CD4-positive, alpha-beta T cell (primary cell): ENCODE data around the gene CENPP. TPM values are rescaled to one million over a fixed set of nuclear protein-coding genes. Genes with fewer than 3 reads are reported as not detected.

Source experiments
- ATAC-seq: fragments of 200-7000 bp; cut with Tn5 transposase; one replicate; pipeline ENCODE4 v1.10.0; 2022; ENCODE audit warnings: mild to moderate bottlenecking; ENCODE audit not compliant: poor library complexity
- CTCF ChIA-PET: fragments of 350-600 bp; sonication (Branson Sonifier 250); formaldehyde crosslinking; loops from one replicate; lab custom pipeline; 2021; ENCODE audit warnings: antibody characterized with exemption, inconsistent platforms; lab: Charles Lee
- POLR2A ChIA-PET: fragments of 350-600 bp; sonication (Branson Sonifier 250); formaldehyde crosslinking; loops from one replicate; lab custom pipeline; 2021; ENCODE audit warnings: antibody characterized with exemption, inconsistent platforms; lab: Charles Lee
- DNase-seq, 14 experiments: peaks; one replicate each; pipeline ENCODE4 v3.0.0-alpha.2; 2013 to 2020; ENCODE audit warnings: mixed read lengths in 2 of 14
- H3K27ac ChIP-seq, 2 donors: one replicate each; pipeline versions ENCODE4 v1.5.1 to v1.7.0; 2013; ENCODE audit warnings: low read length in 2 of 2, low read depth in 1 of 2, mild to moderate bottlenecking in 1 of 2
- H3K27me3 ChIP-seq, 2 experiments: 1 replicate in 1 of 2; 2 replicates in 1 of 2; pipeline versions ENCODE4 v1.6.1 to v1.7.0; 2013; ENCODE audit warnings: low read length in 2 of 2, control low read depth in 1 of 2, mild to moderate bottlenecking in 1 of 2, moderate library complexity in 1 of 2; ENCODE audit not compliant: insufficient read depth in 2 of 2, control insufficient read depth in 1 of 2
- H3K36me3 ChIP-seq: one replicate; pipeline ENCODE4 v1.6.1; 2013; ENCODE audit warnings: low read length, control low read depth; ENCODE audit not compliant: insufficient read depth
- H3K4me1 ChIP-seq: one replicate; pipeline ENCODE4 v1.6.1; 2013; ENCODE audit warnings: low read length, control low read depth; ENCODE audit not compliant: insufficient read depth
- H3K4me3 ChIP-seq: one replicate; pipeline ENCODE4 v1.5.1; 2013; ENCODE audit warnings: mild to moderate bottlenecking, low read length, moderate library complexity
- H3K9me3 ChIP-seq, 2 experiments: 1 replicate in 1 of 2; 2 replicates in 1 of 2; pipeline versions ENCODE4 v1.6.1 to v1.7.0; 2013; ENCODE audit warnings: low read length in 2 of 2, mild to moderate bottlenecking in 2 of 2, control low read depth in 1 of 2, moderate library complexity in 1 of 2; ENCODE audit not compliant: control insufficient read depth in 1 of 2, insufficient read depth in 1 of 2
- H3K27ac Mint-ChIP-seq: one replicate; pipeline ENCODE4 v1.8.0; 2020; ENCODE audit warnings: mixed read lengths
- H3K27me3 Mint-ChIP-seq: one replicate; pipeline ENCODE4 v1.8.0; 2021; ENCODE audit warnings: mixed read lengths
- H3K36me3 Mint-ChIP-seq: one replicate; pipeline ENCODE4 v1.8.0; 2021; ENCODE audit warnings: low read depth, mixed read lengths
- H3K4me1 Mint-ChIP-seq: one replicate; pipeline ENCODE4 v1.8.0; 2021; ENCODE audit warnings: low read depth, mixed read lengths
- H3K4me3 Mint-ChIP-seq: one replicate; pipeline ENCODE4 v1.8.0; 2020; ENCODE audit warnings: mild to moderate bottlenecking, mixed read lengths
- H3K9me3 Mint-ChIP-seq: one replicate; pipeline ENCODE4 v1.8.0; 2020; ENCODE audit warnings: mixed read lengths
- intact Hi-C, 2 experiments: fragments of 100-400 bp; cut with DNase I in 1 of 2; cut with micrococcal nuclease in 1 of 2; formaldehyde crosslinking; loops; one replicate each; pipeline versions ENCODE4 v1.15.1 to v1.9.0; 2023 to 2025; cut with DNase I, micrococcal nuclease
- total RNA-seq, 174 experiments: library from RNA in 2 of 174; stranded (reverse) in 2 of 174; gene quantifications; one replicate each; pipeline ENCODE4 v1.2.3 and lab custom pipeline; 2021 to 2026
- TF ChIP-seq, protein P1 (sequence below): fragments of 200-600 bp; IDR thresholded peaks from one replicate; pipeline ENCODE4 v1.8.0; 2022; ENCODE audit warnings: antibody characterized with exemption, mild to moderate bottlenecking

Gene CENPP
- total RNA-seq, 2 experiments from 2014 or later: 4.8 TPM

- no peak overlapping the region for H3K27ac Mint-ChIP-seq
- H3K36me3 Mint-ChIP-seq: peaks cover 77% of the 10 kb centered on the region
- no peak for DNase-seq
Measured at GRCh38 chr9:92616199-92616641, 290.5 kb downstream of the CENPP start.

GRCh38 chr9:92616655-92617111 lies 290.9 kb downstream of the CENPP start:
- no peaks in the 10 kb centered on the region for H3K9me3 Mint-ChIP-seq
- Histone ChIP-seq H3K36me3 (peaks cover 85% of the 10 kb centered on the region), H3K9me3 (no peaks in the 10 kb centered on the region), H3K4me3 (no peak overlapping the region), H3K4me1 (no peaks in the 10 kb centered on the region), H3K27ac (no peak overlapping the region), H3K27me3 (no peaks in the 10 kb centered on the region)
- H3K27me3 Mint-ChIP-seq: no peaks in the 10 kb centered on the region
- intact Hi-C loops: no loop called here
- ATAC-seq (no peak), DNase-seq (no peak)
- ChIA-PET POLR2A (no interaction called here), CTCF (no interaction called here)
- H3K4me3 Mint-ChIP-seq: no peak overlapping the region
- H3K4me1 Mint-ChIP-seq: no peaks in the 10 kb centered on the region
- TF ChIP-seq, protein P1, sequence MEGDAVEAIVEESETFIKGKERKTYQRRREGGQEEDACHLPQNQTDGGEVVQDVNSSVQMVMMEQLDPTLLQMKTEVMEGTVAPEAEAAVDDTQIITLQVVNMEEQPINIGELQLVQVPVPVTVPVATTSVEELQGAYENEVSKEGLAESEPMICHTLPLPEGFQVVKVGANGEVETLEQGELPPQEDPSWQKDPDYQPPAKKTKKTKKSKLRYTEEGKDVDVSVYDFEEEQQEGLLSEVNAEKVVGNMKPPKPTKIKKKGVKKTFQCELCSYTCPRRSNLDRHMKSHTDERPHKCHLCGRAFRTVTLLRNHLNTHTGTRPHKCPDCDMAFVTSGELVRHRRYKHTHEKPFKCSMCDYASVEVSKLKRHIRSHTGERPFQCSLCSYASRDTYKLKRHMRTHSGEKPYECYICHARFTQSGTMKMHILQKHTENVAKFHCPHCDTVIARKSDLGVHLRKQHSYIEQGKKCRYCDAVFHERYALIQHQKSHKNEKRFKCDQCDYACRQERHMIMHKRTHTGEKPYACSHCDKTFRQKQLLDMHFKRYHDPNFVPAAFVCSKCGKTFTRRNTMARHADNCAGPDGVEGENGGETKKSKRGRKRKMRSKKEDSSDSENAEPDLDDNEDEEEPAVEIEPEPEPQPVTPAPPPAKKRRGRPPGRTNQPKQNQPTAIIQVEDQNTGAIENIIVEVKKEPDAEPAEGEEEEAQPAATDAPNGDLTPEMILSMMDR: no peak
- peaks cover 75% of the 10 kb centered on the region for H3K36me3 Mint-ChIP-seq
- H3K27ac Mint-ChIP-seq: no peak overlapping the region

More at GRCh38 chr9:92616199-92616641, 290.5 kb downstream of the CENPP start:
- Histone ChIP-seq H3K4me3 (no peak overlapping the region), H3K4me1 (no peaks in the 10 kb centered on the region), H3K27me3 (no peaks in the 10 kb centered on the region), H3K9me3 (no peaks in the 10 kb centered on the region), H3K27ac (no peak overlapping the region), H3K36me3 (peaks cover 81% of the 10 kb centered on the region)
- no peaks in the 10 kb centered on the region for H3K4me1 Mint-ChIP-seq
- POLR2A ChIA-PET: no interaction called here
- CTCF ChIA-PET: no interaction called here
- no peak for ATAC-seq
- intact Hi-C loops: no loop called here
- TF ChIP-seq, protein P1: no peak
- H3K27me3 Mint-ChIP-seq: no peaks in the 10 kb centered on the region
- H3K4me3 Mint-ChIP-seq: no peak overlapping the region
- H3K9me3 Mint-ChIP-seq: no peaks in the 10 kb centered on the region

DNA sequence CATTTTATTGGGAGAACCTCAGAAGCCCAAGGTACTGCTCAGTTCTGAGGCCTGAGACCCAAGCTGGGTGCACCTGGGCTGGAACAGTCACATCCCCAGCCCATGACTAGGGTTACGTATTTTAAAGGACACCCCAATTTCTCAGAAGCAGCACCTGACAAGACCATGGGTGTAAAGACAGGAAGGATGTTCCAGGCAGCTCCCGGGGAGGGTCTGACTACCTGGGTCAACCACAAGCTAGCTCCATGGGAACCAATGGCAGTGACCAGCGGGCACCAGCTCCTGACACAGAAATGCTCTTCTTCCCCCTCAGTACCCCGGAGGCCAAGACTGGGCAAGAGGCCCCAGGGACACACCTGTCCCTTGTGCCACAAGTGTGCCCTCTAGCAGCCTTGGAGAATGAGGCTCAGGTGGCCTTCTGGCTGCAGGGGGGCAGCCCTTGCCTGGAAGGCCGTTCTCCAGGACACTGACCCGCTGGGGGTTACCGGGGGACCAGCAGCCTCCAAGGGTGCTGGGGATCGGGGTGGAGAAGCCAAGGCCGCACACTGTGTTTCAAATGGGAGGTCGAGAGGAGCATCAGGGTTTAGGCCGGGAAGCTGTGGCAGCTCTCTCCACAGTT lies 291.6 kb downstream of the CENPP start:
- Histone ChIP-seq H3K4me3 (no peak overlapping the region), H3K4me1 (no peaks in the 10 kb centered on the region), H3K27me3 (no peaks in the 10 kb centered on the region), H3K36me3 (peaks cover 80% of the 10 kb centered on the region), H3K9me3 (no peaks in the 10 kb centered on the region), H3K27ac (no peak overlapping the region)
- TF ChIP-seq, protein P1: no peak
- POLR2A ChIA-PET: no interaction called here
- ATAC-seq (no peak), DNase-seq (no peak)
- Mint-ChIP-seq H3K9me3 (no peaks in the 10 kb centered on the region), H3K27ac (no peak overlapping the region), H3K4me3 (no peak overlapping the region), H3K27me3 (no peaks in the 10 kb centered on the region), H3K4me1 (no peaks in the 10 kb centered on the region), H3K36me3 (peaks cover 73% of the 10 kb centered on the region)
- intact Hi-C loops: no loop called here
- CTCF ChIA-PET: no interaction called here
